CD14-positive monocyte (primary cell): ENCODE data around the gene GPR12. TPM values are rescaled to one million over a fixed set of nuclear protein-coding genes. Genes with fewer than 3 reads are reported as not detected.

Experiments used
- DNase-seq, 3 donors: peaks; one replicate each; pipeline ENCODE4 v3.0.0-alpha.2; 2011 to 2022
- H2AFZ ChIP-seq: 2 replicates; pipeline ENCODE4 v1.6.0; 2012; ENCODE audit warnings: mild to moderate bottlenecking, low read depth, low read length, inconsistent platforms; ENCODE audit not compliant: insufficient read depth, poor library complexity, severe bottlenecking
- H3K27ac ChIP-seq, 2 donors: 1 replicate in 1 of 2; 2 replicates in 1 of 2; pipeline ENCODE4 v1.5.1; 2012 to 2013; ENCODE audit warnings: low read length in 2 of 2, control low read depth in 1 of 2, inconsistent platforms in 1 of 2, low read depth in 1 of 2, mild to moderate bottlenecking in 1 of 2
- H3K27me3 ChIP-seq, 2 donors: one replicate each; pipeline versions ENCODE4 v1.6.0 to v1.6.1; 2011 to 2013; ENCODE audit warnings: low read length in 2 of 2; ENCODE audit not compliant: control insufficient read depth in 2 of 2, insufficient read depth in 2 of 2
- H3K36me3 ChIP-seq, 2 donors: replicated peaks in 1 of 2; 1 replicate in 1 of 2; 2 replicates in 1 of 2; pipeline versions ENCODE4 v1.5.1 to v1.6.1; 2012 to 2013; ENCODE audit warnings: low read length in 2 of 2, control low read depth in 1 of 2, inconsistent platforms in 1 of 2, mild to moderate bottlenecking in 1 of 2; ENCODE audit not compliant: insufficient read depth in 2 of 2, control insufficient read depth in 1 of 2
- H3K4me1 ChIP-seq, 2 donors: 1 replicate in 1 of 2; 2 replicates in 1 of 2; pipeline versions ENCODE4 v1.5.1 to v1.6.1; 2012 to 2013; ENCODE audit warnings: low read length in 2 of 2, control low read depth in 1 of 2, inconsistent platforms in 1 of 2, mild to moderate bottlenecking in 1 of 2, moderate library complexity in 1 of 2; ENCODE audit not compliant: insufficient read depth in 2 of 2, control insufficient read depth in 1 of 2
- H3K4me2 ChIP-seq: replicated peaks from 2 replicates; pipeline ENCODE3; 2012; ENCODE audit warnings: low read length, moderate library complexity, mild to moderate bottlenecking; ENCODE audit not compliant: poor library complexity, severe bottlenecking; ENCODE audit errors: extremely low read depth
- H3K4me3 ChIP-seq, 3 experiments: fragments of 200-600 bp in 1 of 3; sonication (generic) in 1 of 3; replicated peaks in 1 of 3; 1 replicate in 2 of 3; 2 replicates in 1 of 3; pipeline ENCODE4 v1.5.1; 2011 to 2013; ENCODE audit warnings: low read length in 3 of 3, mild to moderate bottlenecking in 3 of 3, control low read depth in 2 of 3, low read depth in 2 of 3, inconsistent platforms in 1 of 3, moderate library complexity in 1 of 3
- H3K79me2 ChIP-seq: 2 replicates; pipeline ENCODE4 v1.6.0; 2012; ENCODE audit warnings: mild to moderate bottlenecking, control low read depth, inconsistent platforms, low read length, moderate library complexity; ENCODE audit not compliant: insufficient read depth
- H3K9ac ChIP-seq: 2 replicates; pipeline ENCODE4 v1.6.0; 2017; ENCODE audit warnings: low read length, mild to moderate bottlenecking; ENCODE audit not compliant: insufficient read depth, poor library complexity, severe bottlenecking
- H3K9me3 ChIP-seq, 2 donors: replicated peaks in 1 of 2; 1 replicate in 1 of 2; 2 replicates in 1 of 2; pipeline versions ENCODE4 v1.5.1 to v1.6.1; 2012 to 2013; ENCODE audit warnings: low read length in 2 of 2, control low read depth in 1 of 2; ENCODE audit not compliant: control insufficient read depth in 1 of 2, insufficient read depth in 1 of 2
- H4K20me1 ChIP-seq: 2 replicates; pipeline ENCODE4 v1.6.0; 2012; ENCODE audit warnings: mild to moderate bottlenecking, low read length, control low read depth, moderate library complexity; ENCODE audit not compliant: insufficient read depth
- H3K27ac Mint-ChIP-seq, 7 donors: one replicate each; pipeline ENCODE4 v1.8.0; 2020; ENCODE audit warnings: mild to moderate bottlenecking in 7 of 7, mixed read lengths in 7 of 7, moderate library complexity in 6 of 7, inconsistent platforms in 2 of 7
- H3K27me3 Mint-ChIP-seq, 3 donors: one replicate each; pipeline ENCODE4 v1.8.0; 2021 to 2022; ENCODE audit warnings: low read depth in 3 of 3, mild to moderate bottlenecking in 3 of 3, mixed read lengths in 3 of 3, moderate library complexity in 3 of 3, inconsistent platforms in 1 of 3
- H3K36me3 Mint-ChIP-seq, 2 donors: one replicate each; pipeline ENCODE4 v1.8.0; 2020; ENCODE audit warnings: mixed read lengths in 2 of 2, inconsistent platforms in 1 of 2, mild to moderate bottlenecking in 1 of 2
- H3K4me1 Mint-ChIP-seq: one replicate; pipeline ENCODE4 v1.8.0; 2020; ENCODE audit warnings: mild to moderate bottlenecking, mixed read lengths
- H3K4me3 Mint-ChIP-seq, 2 donors: one replicate each; pipeline ENCODE4 v1.8.0; 2020; ENCODE audit warnings: mild to moderate bottlenecking in 2 of 2, mixed read lengths in 2 of 2, moderate library complexity in 1 of 2
- H3K9me3 Mint-ChIP-seq, 7 donors: one replicate each; pipeline ENCODE4 v1.8.0; 2020 to 2022; ENCODE audit warnings: mixed read lengths in 7 of 7, mild to moderate bottlenecking in 6 of 7, moderate library complexity in 6 of 7, inconsistent platforms in 2 of 7
- WGBS: methylation state at CpG from one replicate; pipeline ENCODE4 v1.1.5; 2013; ENCODE audit warnings: missing lambda C conversion rate; ENCODE audit not compliant: insufficient coverage; 5-methylcytosine and 5-hydroxymethylcytosine counted together
- intact Hi-C, 2 donors: fragments of 100-400 bp; cut with micrococcal nuclease; formaldehyde crosslinking; loops; one replicate each; pipeline versions ENCODE4 v1.15.0 to v1.15.1; 2023
- polyA plus RNA-seq, 3 donors: library from polyadenylated mRNA; depleted of rRNA in 1 of 3; unstranded in 2 of 3; stranded (reverse) in 1 of 3; fragments of 300-500 nt in 2 of 3; fragments of >200 nt in 1 of 3; fragmentation: Illumina TruSeq in 2 of 3; gene quantifications; 1 replicate in 2 of 3; 2 replicates in 1 of 3; pipeline ENCODE4 v1.2.3, GENCODE V29; 2012 to 2021
- TF ChIP-seq, protein P1 (sequence below): fragments of 200-600 bp; IDR thresholded peaks from one replicate; pipeline ENCODE4 v1.8.0; 2022; ENCODE audit warnings: antibody characterized with exemption, mild to moderate bottlenecking

GPR12 gene
- polyA plus RNA-seq, 3 donors: not detected

GRCh38 chr13:26719356-26719945 is 41.1 kb downstream of the GPR12 start:
- Mint-ChIP-seq H3K4me3 (no peak overlapping the region), H3K36me3 (no peaks in the 10 kb centered on the region), H3K27me3 (peaks cover 0 to 4% (median 0%) of the 10 kb centered on the region in 3 donors), H3K9me3 (peaks cover 0 to 3% (median 0%) of the 10 kb centered on the region in 7 donors), H3K27ac (no peak overlapping the region), H3K4me1 (peaks cover 23% of the 10 kb centered on the region)
- no peak overlapping the region for H3K9ac ChIP-seq
- H3K36me3 ChIP-seq: no peaks in the 10 kb centered on the region
- no peaks in the 10 kb centered on the region for H4K20me1 ChIP-seq
- H3K9me3 ChIP-seq: no peaks in the 10 kb centered on the region
- no peak overlapping the region for H3K4me3 ChIP-seq
- H3K27ac ChIP-seq: no peak overlapping the region
- no peak overlapping the region for H2AFZ ChIP-seq
- intact Hi-C loops: no loop called here
- no peak for DNase-seq
- no peak overlapping the region for H3K4me2 ChIP-seq
- no peaks in the 10 kb centered on the region for H3K79me2 ChIP-seq
- TF ChIP-seq, protein P1, sequence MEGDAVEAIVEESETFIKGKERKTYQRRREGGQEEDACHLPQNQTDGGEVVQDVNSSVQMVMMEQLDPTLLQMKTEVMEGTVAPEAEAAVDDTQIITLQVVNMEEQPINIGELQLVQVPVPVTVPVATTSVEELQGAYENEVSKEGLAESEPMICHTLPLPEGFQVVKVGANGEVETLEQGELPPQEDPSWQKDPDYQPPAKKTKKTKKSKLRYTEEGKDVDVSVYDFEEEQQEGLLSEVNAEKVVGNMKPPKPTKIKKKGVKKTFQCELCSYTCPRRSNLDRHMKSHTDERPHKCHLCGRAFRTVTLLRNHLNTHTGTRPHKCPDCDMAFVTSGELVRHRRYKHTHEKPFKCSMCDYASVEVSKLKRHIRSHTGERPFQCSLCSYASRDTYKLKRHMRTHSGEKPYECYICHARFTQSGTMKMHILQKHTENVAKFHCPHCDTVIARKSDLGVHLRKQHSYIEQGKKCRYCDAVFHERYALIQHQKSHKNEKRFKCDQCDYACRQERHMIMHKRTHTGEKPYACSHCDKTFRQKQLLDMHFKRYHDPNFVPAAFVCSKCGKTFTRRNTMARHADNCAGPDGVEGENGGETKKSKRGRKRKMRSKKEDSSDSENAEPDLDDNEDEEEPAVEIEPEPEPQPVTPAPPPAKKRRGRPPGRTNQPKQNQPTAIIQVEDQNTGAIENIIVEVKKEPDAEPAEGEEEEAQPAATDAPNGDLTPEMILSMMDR: no peak
- no peaks in the 10 kb centered on the region for H3K27me3 ChIP-seq
- WGBS: no CpG with 5 or more reads among the region's 5 CpGs
- H3K4me1 ChIP-seq: peaks cover 12 to 17% of the 10 kb centered on the region in 2 donors

GRCh38 chr13:26718872-26719271 is 41.7 kb downstream of the GPR12 start:
- no peaks in the 10 kb centered on the region for H3K79me2 ChIP-seq
- peaks cover 0 to 3% (median 2%) of the 10 kb centered on the region in 7 donors for H3K9me3 Mint-ChIP-seq
- H3K36me3 Mint-ChIP-seq: no peaks in the 10 kb centered on the region
- H3K36me3 ChIP-seq: no peaks in the 10 kb centered on the region
- H3K4me1 Mint-ChIP-seq: peaks cover 23% of the 10 kb centered on the region
- no peaks in the 10 kb centered on the region for H3K9me3 ChIP-seq
- no peaks in the 10 kb centered on the region for H4K20me1 ChIP-seq
- H3K27me3 ChIP-seq: no peaks in the 10 kb centered on the region
- intact Hi-C loops: no loop called here
- peaks cover 12 to 17% of the 10 kb centered on the region in 2 donors for H3K4me1 ChIP-seq
- no peak overlapping the region for H3K9ac ChIP-seq
- TF ChIP-seq, protein P1: no peak
- no peak overlapping the region for H2AFZ ChIP-seq
- 94% methylated on average over 5 of the region's 5 CpGs for WGBS
- H3K27ac Mint-ChIP-seq: no peak overlapping the region
- peaks cover 0 to 4% (median 0%) of the 10 kb centered on the region in 3 donors for H3K27me3 Mint-ChIP-seq
- H3K4me3 Mint-ChIP-seq: no peak overlapping the region
- DNase-seq: no peak
- H3K27ac ChIP-seq: no peak overlapping the region
- H3K4me2 ChIP-seq: no peak overlapping the region
- no peak overlapping the region for H3K4me3 ChIP-seq
